Neural progenitor cell (in vitro differentiated cells): ENCODE results near the gene VPS35L.

Experiments
- EZH2 ChIP-seq: fragments of 200-600 bp; sonication (generic); IDR thresholded peaks from 2 replicates; pipeline ENCODE4 v1.6.1; 2017; ENCODE audit warnings: antibody characterized with exemption, mild to moderate bottlenecking, moderate library complexity
- TF ChIP-seq, protein P1 (sequence below): fragments of 200-600 bp; sonication (generic); IDR thresholded peaks from 2 replicates; pipeline ENCODE4 v1.5.1; 2017; ENCODE audit warnings: antibody characterized with exemption, mild to moderate bottlenecking

DNA sequence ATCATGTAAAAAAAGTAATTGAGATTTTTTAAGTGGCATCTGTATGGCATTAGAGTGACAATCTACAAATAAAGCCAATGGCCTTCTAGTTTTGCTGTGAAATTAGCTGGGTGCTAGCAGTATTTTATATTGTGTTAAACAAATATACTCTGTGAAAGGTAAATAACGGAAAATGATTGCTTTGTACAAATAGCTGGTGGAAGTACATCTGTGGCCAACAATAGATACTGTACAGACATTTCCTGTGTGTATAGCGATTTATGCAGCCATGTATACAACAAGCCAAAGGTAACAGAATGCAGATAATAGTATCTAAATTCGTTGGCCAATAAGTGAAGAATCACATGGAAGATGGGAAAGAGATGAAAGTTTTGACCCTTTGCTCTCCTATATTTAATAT is 189.2 kb downstream of the VPS35L start:
- TF ChIP-seq, protein P1, sequence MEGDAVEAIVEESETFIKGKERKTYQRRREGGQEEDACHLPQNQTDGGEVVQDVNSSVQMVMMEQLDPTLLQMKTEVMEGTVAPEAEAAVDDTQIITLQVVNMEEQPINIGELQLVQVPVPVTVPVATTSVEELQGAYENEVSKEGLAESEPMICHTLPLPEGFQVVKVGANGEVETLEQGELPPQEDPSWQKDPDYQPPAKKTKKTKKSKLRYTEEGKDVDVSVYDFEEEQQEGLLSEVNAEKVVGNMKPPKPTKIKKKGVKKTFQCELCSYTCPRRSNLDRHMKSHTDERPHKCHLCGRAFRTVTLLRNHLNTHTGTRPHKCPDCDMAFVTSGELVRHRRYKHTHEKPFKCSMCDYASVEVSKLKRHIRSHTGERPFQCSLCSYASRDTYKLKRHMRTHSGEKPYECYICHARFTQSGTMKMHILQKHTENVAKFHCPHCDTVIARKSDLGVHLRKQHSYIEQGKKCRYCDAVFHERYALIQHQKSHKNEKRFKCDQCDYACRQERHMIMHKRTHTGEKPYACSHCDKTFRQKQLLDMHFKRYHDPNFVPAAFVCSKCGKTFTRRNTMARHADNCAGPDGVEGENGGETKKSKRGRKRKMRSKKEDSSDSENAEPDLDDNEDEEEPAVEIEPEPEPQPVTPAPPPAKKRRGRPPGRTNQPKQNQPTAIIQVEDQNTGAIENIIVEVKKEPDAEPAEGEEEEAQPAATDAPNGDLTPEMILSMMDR, result no peak
- no peak for TF ChIP-seq EZH2
